ENCODE data around the gene COL25A1.

COL25A1 gene

GRCh38 chr4:108814326-108814725, 488.1 kb downstream of the COL25A1 start:
- Mint-ChIP-seq H3K4me3 (no peak overlapping the region), H3K9me3 (no peaks in the 10 kb centered on the region), H3K27ac (no peak overlapping the region), H3K36me3 (ENCODE audit: low read depth) (no peaks in the 10 kb centered on the region), H3K27me3 (ENCODE audit: low read depth) (peaks cover 56% of the 10 kb centered on the region), H3K4me1 (ENCODE audit: low read depth) (peaks cover 2% of the 10 kb centered on the region)

DNA sequence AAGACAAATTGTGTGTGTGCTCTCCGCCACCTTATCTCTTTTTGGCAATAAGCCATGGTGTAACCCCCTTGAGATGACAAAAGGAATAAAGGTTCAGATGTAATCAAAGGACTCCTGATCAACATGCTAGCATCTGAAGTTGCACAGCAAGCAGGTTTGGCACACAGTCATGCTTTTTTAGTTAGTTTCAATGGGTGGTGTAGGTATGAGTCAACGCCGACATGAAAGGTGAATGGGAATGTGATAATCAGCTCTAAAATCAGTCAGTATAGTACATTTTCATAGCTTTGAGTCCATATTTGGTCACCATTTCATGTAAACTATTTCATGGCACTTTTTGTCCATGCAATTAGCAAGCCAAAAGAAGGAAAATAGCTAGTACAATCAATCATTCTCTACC, 489.2 kb downstream of the COL25A1 start:
- H3K4me1 Mint-ChIP-seq (ENCODE audit: low read depth): peaks cover 2% of the 10 kb centered on the region
- H3K27me3 Mint-ChIP-seq (ENCODE audit: low read depth): peaks cover 56% of the 10 kb centered on the region
- H3K4me3 Mint-ChIP-seq: no peak overlapping the region
- no peaks in the 10 kb centered on the region for H3K9me3 Mint-ChIP-seq
- no peaks in the 10 kb centered on the region for H3K36me3 Mint-ChIP-seq (ENCODE audit: low read depth)
- no peak overlapping the region for H3K27ac Mint-ChIP-seq

DNA sequence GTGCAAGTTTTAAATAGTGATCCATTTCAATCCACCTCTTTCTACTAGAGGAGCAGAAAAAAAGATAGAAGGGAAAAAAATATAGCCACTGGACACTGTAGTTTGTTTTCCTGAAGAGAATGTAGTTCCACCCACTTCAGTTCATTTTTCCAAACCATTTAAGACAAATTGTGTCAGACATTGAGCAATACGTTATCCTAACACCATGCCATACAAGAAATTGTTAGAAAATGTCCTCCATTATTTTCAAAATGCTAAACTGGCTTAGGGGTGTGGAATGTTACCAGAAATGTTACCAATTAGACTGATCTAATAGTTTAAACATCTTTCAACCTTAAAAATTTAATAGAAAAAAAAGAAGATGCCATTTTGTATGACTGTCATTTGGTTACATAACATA, 491.0 kb downstream of the COL25A1 start:
- H3K27me3 Mint-ChIP-seq (ENCODE audit: low read depth): peaks cover 49% of the 10 kb centered on the region
- no peaks in the 10 kb centered on the region for H3K9me3 Mint-ChIP-seq
- H3K4me1 Mint-ChIP-seq (ENCODE audit: low read depth): peaks cover 2% of the 10 kb centered on the region
- no peaks in the 10 kb centered on the region for H3K36me3 Mint-ChIP-seq (ENCODE audit: low read depth)
- no peak overlapping the region for H3K4me3 Mint-ChIP-seq
- H3K27ac Mint-ChIP-seq: no peak overlapping the region

GRCh38 chr4:108810087-108810486, 492.4 kb downstream of the COL25A1 start:
- Mint-ChIP-seq H3K9me3 (no peaks in the 10 kb centered on the region), H3K27me3 (ENCODE audit: low read depth) (peaks cover 40% of the 10 kb centered on the region)

DNA sequence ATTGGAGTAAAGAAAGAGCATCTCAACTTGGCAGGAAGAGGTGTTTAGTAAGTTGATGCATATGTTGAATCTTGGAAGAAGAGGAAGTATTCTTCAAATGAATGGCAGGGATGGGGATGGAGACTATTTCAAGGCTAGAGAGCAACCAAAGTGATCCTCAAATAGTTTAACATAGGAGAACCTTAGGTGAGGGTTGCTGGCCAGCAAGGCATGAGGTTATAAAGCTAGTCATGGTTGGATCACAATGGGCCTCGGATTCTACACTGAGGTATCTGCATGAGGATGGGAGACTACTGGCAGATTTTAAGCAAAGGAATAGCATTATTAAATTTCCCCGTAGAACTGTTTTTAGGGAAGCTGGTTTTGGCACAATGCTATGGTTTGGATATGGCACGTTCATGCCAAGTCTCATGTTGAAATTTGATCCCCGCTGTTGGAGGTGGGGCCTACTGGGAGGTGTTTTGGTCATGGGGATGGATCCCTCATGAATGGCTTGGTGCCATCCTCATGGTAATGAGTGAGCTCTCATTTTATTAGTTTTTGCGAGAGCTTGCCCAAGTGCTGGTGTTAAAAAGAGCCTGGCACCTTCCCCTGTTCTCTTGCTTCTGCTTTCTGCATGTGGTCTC, 497.7 kb downstream of the COL25A1 start:
- H3K27me3 Mint-ChIP-seq (ENCODE audit: low read depth): peaks cover 7% of the 10 kb centered on the region
- no peak overlapping the region for H3K4me3 Mint-ChIP-seq
- H3K4me1 Mint-ChIP-seq (ENCODE audit: low read depth): no peaks in the 10 kb centered on the region
- no peaks in the 10 kb centered on the region for H3K36me3 Mint-ChIP-seq (ENCODE audit: low read depth)
- H3K27ac Mint-ChIP-seq: no peak overlapping the region
- no peaks in the 10 kb centered on the region for H3K9me3 Mint-ChIP-seq

More at GRCh38 chr4:108810087-108810486, 492.4 kb downstream of the COL25A1 start:
- no peak overlapping the region for H3K27ac Mint-ChIP-seq
- H3K4me1 Mint-ChIP-seq (ENCODE audit: low read depth): peaks cover 2% of the 10 kb centered on the region
- no peaks in the 10 kb centered on the region for H3K36me3 Mint-ChIP-seq (ENCODE audit: low read depth)
- H3K4me3 Mint-ChIP-seq: no peak overlapping the region

GRCh38 chr4:108799306-108799705, 503.2 kb downstream of the COL25A1 start:
- Mint-ChIP-seq H3K27me3 (ENCODE audit: low read depth) (peaks cover 5% of the 10 kb centered on the region), H3K9me3 (no peaks in the 10 kb centered on the region), H3K4me3 (no peak overlapping the region), H3K4me1 (ENCODE audit: low read depth) (no peaks in the 10 kb centered on the region), H3K27ac (no peak overlapping the region), H3K36me3 (ENCODE audit: low read depth) (no peaks in the 10 kb centered on the region)

DNA sequence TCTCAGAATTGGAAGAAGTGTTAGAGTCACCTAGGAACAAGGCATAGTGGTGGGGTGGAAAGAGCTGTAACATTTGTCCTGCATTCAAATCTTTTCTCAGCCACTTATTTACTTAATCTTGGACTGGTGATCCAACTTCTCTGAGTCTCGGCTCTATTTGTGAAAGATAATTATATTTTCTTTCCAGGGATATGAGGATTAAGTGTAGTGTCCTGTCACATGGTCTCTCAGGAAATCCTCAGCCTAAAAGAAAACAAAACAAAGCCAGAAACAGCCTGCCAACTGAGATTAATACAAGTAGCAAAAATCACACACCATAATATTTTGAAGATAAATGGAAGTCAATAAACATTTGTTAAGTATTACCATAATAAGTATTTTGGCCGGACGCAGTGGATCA, 506.3 kb downstream of the COL25A1 start:
- Mint-ChIP-seq H3K9me3 (no peaks in the 10 kb centered on the region), H3K27ac (no peak overlapping the region), H3K36me3 (ENCODE audit: low read depth) (no peaks in the 10 kb centered on the region), H3K4me3 (no peak overlapping the region), H3K27me3 (ENCODE audit: low read depth) (peaks cover 5% of the 10 kb centered on the region), H3K4me1 (ENCODE audit: low read depth) (no peaks in the 10 kb centered on the region)

GRCh38 chr4:108795733-108796132, 506.7 kb downstream of the COL25A1 start:
- H3K27me3 Mint-ChIP-seq (ENCODE audit: low read depth): peaks cover 5% of the 10 kb centered on the region
- no peaks in the 10 kb centered on the region for H3K36me3 Mint-ChIP-seq (ENCODE audit: low read depth)
- no peak overlapping the region for H3K27ac Mint-ChIP-seq
- no peaks in the 10 kb centered on the region for H3K4me1 Mint-ChIP-seq (ENCODE audit: low read depth)
- H3K9me3 Mint-ChIP-seq: no peaks in the 10 kb centered on the region
- H3K4me3 Mint-ChIP-seq: no peak overlapping the region

GRCh38 chr4:108794136-108794535, 508.3 kb downstream of the COL25A1 start:
- H3K4me1 Mint-ChIP-seq (ENCODE audit: low read depth): no peaks in the 10 kb centered on the region
- H3K36me3 Mint-ChIP-seq (ENCODE audit: low read depth): no peaks in the 10 kb centered on the region
- no peak overlapping the region for H3K27ac Mint-ChIP-seq
- H3K4me3 Mint-ChIP-seq: no peak overlapping the region
- peaks cover 5% of the 10 kb centered on the region for H3K27me3 Mint-ChIP-seq (ENCODE audit: low read depth)
- H3K9me3 Mint-ChIP-seq: no peaks in the 10 kb centered on the region

DNA sequence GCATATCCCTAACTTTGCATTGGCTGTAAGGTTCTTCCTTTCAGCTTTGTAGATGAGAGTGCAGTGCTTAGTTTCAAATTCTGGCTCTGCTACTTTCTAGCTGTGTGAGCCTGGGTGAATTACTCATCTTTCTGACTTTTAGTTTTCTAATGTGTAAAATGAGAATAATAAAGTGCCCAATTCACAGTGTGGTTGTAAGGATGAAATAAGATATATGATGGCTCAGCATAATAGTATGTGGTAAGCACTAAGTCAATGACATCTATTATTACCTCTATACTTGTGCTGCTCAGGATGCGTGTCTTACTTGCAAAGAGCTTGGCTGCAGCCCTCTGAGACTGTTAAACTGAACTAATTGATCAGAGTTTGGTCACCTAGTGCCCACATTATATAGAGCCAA, 509.0 kb downstream of the COL25A1 start:
- H3K4me1 Mint-ChIP-seq (ENCODE audit: low read depth): no peaks in the 10 kb centered on the region

GRCh38 chr4:108788731-108789130, 513.7 kb downstream of the COL25A1 start:
- no peaks in the 10 kb centered on the region for H3K4me1 Mint-ChIP-seq (ENCODE audit: low read depth)
- H3K36me3 Mint-ChIP-seq (ENCODE audit: low read depth): no peaks in the 10 kb centered on the region
- no peak overlapping the region for H3K27ac Mint-ChIP-seq
- no peaks in the 10 kb centered on the region for H3K9me3 Mint-ChIP-seq
- no peaks in the 10 kb centered on the region for H3K27me3 Mint-ChIP-seq (ENCODE audit: low read depth)
- no peak overlapping the region for H3K4me3 Mint-ChIP-seq

More for the DNA sequence above, 509.0 kb downstream of the COL25A1 start:
- Mint-ChIP-seq H3K27me3 (ENCODE audit: low read depth) (peaks cover 5% of the 10 kb centered on the region), H3K36me3 (ENCODE audit: low read depth) (no peaks in the 10 kb centered on the region), H3K4me3 (no peak overlapping the region), H3K27ac (no peak overlapping the region), H3K9me3 (no peaks in the 10 kb centered on the region)

GRCh38 chr4:108787724-108788123, 514.7 kb downstream of the COL25A1 start:
- Mint-ChIP-seq H3K4me1 (ENCODE audit: low read depth) (no peaks in the 10 kb centered on the region), H3K27me3 (ENCODE audit: low read depth) (no peaks in the 10 kb centered on the region), H3K4me3 (no peak overlapping the region), H3K27ac (no peak overlapping the region), H3K9me3 (no peaks in the 10 kb centered on the region), H3K36me3 (ENCODE audit: low read depth) (no peaks in the 10 kb centered on the region)

- H3K4me3 Mint-ChIP-seq: no peak overlapping the region
Measured at GRCh38 chr4:108787106-108787505, 515.4 kb downstream of the COL25A1 start.

DNA sequence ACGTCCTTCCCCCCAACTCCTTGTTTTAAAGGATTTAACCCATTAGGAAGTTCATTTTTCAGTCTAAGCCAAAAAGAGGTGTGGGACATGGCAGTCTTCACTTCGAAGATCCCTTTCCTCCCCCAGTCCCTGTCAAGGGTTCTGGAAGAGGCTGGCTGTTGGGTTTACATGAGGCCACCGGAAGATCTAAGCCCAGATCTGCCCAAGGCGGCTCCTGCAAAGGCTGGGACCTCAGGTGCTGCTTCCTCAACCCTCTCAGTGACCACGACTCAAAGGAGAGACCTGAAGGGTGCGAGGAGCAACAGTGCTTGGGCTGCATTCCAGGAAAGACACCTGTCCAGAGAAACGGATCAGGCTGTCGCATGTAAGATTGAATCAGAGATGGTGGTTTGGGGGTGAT, 516.1 kb downstream of the COL25A1 start:
- Mint-ChIP-seq H3K9me3 (no peaks in the 10 kb centered on the region), H3K4me3 (no peak overlapping the region), H3K27ac (no peak overlapping the region), H3K36me3 (ENCODE audit: low read depth) (no peaks in the 10 kb centered on the region), H3K27me3 (ENCODE audit: low read depth) (no peaks in the 10 kb centered on the region), H3K4me1 (ENCODE audit: low read depth) (no peaks in the 10 kb centered on the region)

More at GRCh38 chr4:108787106-108787505, 515.4 kb downstream of the COL25A1 start:
- Mint-ChIP-seq H3K27ac (no peak overlapping the region), H3K27me3 (ENCODE audit: low read depth) (no peaks in the 10 kb centered on the region), H3K9me3 (no peaks in the 10 kb centered on the region), H3K36me3 (ENCODE audit: low read depth) (no peaks in the 10 kb centered on the region), H3K4me1 (ENCODE audit: low read depth) (no peaks in the 10 kb centered on the region)

- no peaks in the 10 kb centered on the region for H3K9me3 Mint-ChIP-seq
- H3K27ac Mint-ChIP-seq: no peak overlapping the region
- no peaks in the 10 kb centered on the region for H3K4me1 Mint-ChIP-seq (ENCODE audit: low read depth)
- H3K27me3 Mint-ChIP-seq (ENCODE audit: low read depth): no peaks in the 10 kb centered on the region
- H3K36me3 Mint-ChIP-seq (ENCODE audit: low read depth): no peaks in the 10 kb centered on the region
- no peak overlapping the region for H3K4me3 Mint-ChIP-seq
Measured at GRCh38 chr4:108783665-108784463, 518.6 kb downstream of the COL25A1 start.
